B cell (primary cell): ENCODE results near the gene GOLGA6L2. TPM values are rescaled to one million over a fixed set of nuclear protein-coding genes. Genes with fewer than 3 reads are reported as not detected.
"Not testable (repeated sequence)": the region's sequence is repeated elsewhere in the genome, so short reads cannot be mapped to it uniquely, and the experiment has no call there.

Source experiments
- ATAC-seq: fragments of 200-7000 bp; cut with Tn5 transposase; one replicate; pipeline ENCODE4 v1.10.0; 2021; ENCODE audit warnings: low read depth, mild to moderate bottlenecking, moderate number of reproducible peaks, moderate library complexity
- CTCF ChIA-PET: fragments of 350-600 bp; sonication (Branson Sonifier 250); formaldehyde crosslinking; loops from one replicate; lab custom pipeline; 2021; ENCODE audit warnings: antibody characterized with exemption, inconsistent platforms; lab: Charles Lee
- POLR2A ChIA-PET: fragments of 350-600 bp; sonication (Branson Sonifier 250); formaldehyde crosslinking; loops from one replicate; lab custom pipeline; 2021; ENCODE audit warnings: antibody characterized with exemption; lab: Charles Lee
- DNase-seq: peaks from one replicate; pipeline ENCODE4 v3.0.0; 2013
- H2AFZ ChIP-seq: 2 replicates; pipeline ENCODE4 v1.6.1; 2012; ENCODE audit warnings: mild to moderate bottlenecking, low read depth, low read length; ENCODE audit not compliant: insufficient read depth, poor library complexity, severe bottlenecking
- H3K27ac ChIP-seq, 2 donors: 1 replicate in 1 of 2; 2 replicates in 1 of 2; pipeline ENCODE4 v1.5.1; 2012 to 2013; ENCODE audit warnings: low read length in 2 of 2, mild to moderate bottlenecking in 2 of 2, moderate library complexity in 1 of 2
- H3K27me3 ChIP-seq, 4 experiments: fragments of 200-600 bp in 1 of 4; sonication (generic) in 1 of 4; replicated peaks in 1 of 4; 1 replicate in 2 of 4; 2 replicates in 2 of 4; pipeline versions ENCODE4 v1.6.1 to v1.7.0; 2013 to 2016; ENCODE audit warnings: low read length in 3 of 4, mild to moderate bottlenecking in 2 of 4, mixed read lengths in 1 of 4, moderate library complexity in 1 of 4; ENCODE audit not compliant: insufficient read depth in 4 of 4, control insufficient read depth in 3 of 4; ENCODE audit errors: control extremely low read depth in 1 of 4
- H3K36me3 ChIP-seq, 2 experiments: replicated peaks in 1 of 2; 1 replicate in 1 of 2; 2 replicates in 1 of 2; pipeline versions ENCODE4 v1.6.1 to v1.7.1; 2013; ENCODE audit warnings: low read length in 1 of 2; ENCODE audit not compliant: insufficient read depth in 2 of 2, control insufficient read depth in 1 of 2; ENCODE audit errors: control extremely low read depth in 1 of 2, extremely low read depth in 1 of 2
- H3K4me1 ChIP-seq, 2 donors: fragments of 200-600 bp in 1 of 2; sonication (generic) in 1 of 2; 1 replicate in 1 of 2; 2 replicates in 1 of 2; pipeline versions ENCODE4 v1.5.1 to v1.6.1; 2013 to 2017; ENCODE audit warnings: low read length in 2 of 2; ENCODE audit not compliant: control insufficient read depth in 2 of 2, insufficient read depth in 2 of 2
- H3K4me2 ChIP-seq: replicated peaks from 2 replicates; pipeline ENCODE3; 2012; ENCODE audit warnings: mild to moderate bottlenecking, low read depth, low read length; ENCODE audit not compliant: poor library complexity, severe bottlenecking
- H3K4me3 ChIP-seq, 5 experiments: fragments of 200-600 bp in 1 of 5; sonication (generic) in 1 of 5; 1 replicate in 3 of 5; 2 replicates in 2 of 5; pipeline versions ENCODE4 v1.5.1 to v1.7.0; 2011 to 2016; ENCODE audit warnings: low read length in 4 of 5, mild to moderate bottlenecking in 4 of 5, low read depth in 2 of 5, control low read depth in 1 of 5, moderate library complexity in 1 of 5; ENCODE audit not compliant: insufficient read depth in 1 of 5; ENCODE audit errors: control extremely low read depth in 1 of 5, extremely low read depth in 1 of 5
- H3K79me2 ChIP-seq: fragments of 200-600 bp; sonication (generic); one replicate; pipeline ENCODE4 v1.6.0; 2016; ENCODE audit warnings: low read length; ENCODE audit not compliant: control insufficient read depth, insufficient read depth
- H3K9ac ChIP-seq: fragments of 200-600 bp; sonication (generic); 2 replicates; pipeline ENCODE4 v1.6.1; 2017; ENCODE audit warnings: mild to moderate bottlenecking, low read length, moderate library complexity
- H3K9me3 ChIP-seq, 3 donors: one replicate each; pipeline versions ENCODE4 v1.6.1 to v1.7.1; 2013; ENCODE audit warnings: low read length in 2 of 3; ENCODE audit not compliant: control insufficient read depth in 2 of 3, insufficient read depth in 1 of 3; ENCODE audit errors: control extremely low read depth in 1 of 3
- H4K20me1 ChIP-seq: 2 replicates; pipeline ENCODE4 v1.6.0; 2012; ENCODE audit warnings: mild to moderate bottlenecking, low read length; ENCODE audit not compliant: insufficient read depth, control insufficient read depth, poor library complexity, severe bottlenecking
- H3K27ac Mint-ChIP-seq: one replicate; pipeline ENCODE4 v1.8.0; 2021; ENCODE audit warnings: mixed read lengths
- H3K27me3 Mint-ChIP-seq: one replicate; pipeline ENCODE4 v1.8.0; 2021; ENCODE audit warnings: mixed read lengths
- H3K4me1 Mint-ChIP-seq: one replicate; pipeline ENCODE4 v1.8.0; 2021; ENCODE audit warnings: mixed read lengths
- H3K4me3 Mint-ChIP-seq: one replicate; pipeline ENCODE4 v1.8.0; 2021; ENCODE audit warnings: mixed read lengths
- H3K9me3 Mint-ChIP-seq: one replicate; pipeline ENCODE4 v1.8.0; 2022; ENCODE audit warnings: mixed read lengths; ENCODE audit not compliant: insufficient read depth
- CTCF ChIP-seq: fragments of 200-600 bp; IDR thresholded peaks from one replicate; pipeline ENCODE4 v1.8.0; 2022; ENCODE audit warnings: antibody characterized with exemption, mild to moderate bottlenecking
- EZH2 ChIP-seq: IDR thresholded peaks from 2 replicates; pipeline ENCODE4 v1.6.1; 2012; ENCODE audit warnings: borderline replicate concordance, low read depth, mild to moderate bottlenecking, moderate library complexity, low read length; ENCODE audit not compliant: insufficient read depth, poor library complexity, severe bottlenecking
- WGBS: methylation state at CpG from one replicate; pipeline ENCODE4 v1.1.5; 2013; ENCODE audit warnings: missing lambda C conversion rate; ENCODE audit not compliant: insufficient coverage; 5-methylcytosine and 5-hydroxymethylcytosine counted together
- intact Hi-C: fragments of 100-400 bp; cut with micrococcal nuclease; formaldehyde crosslinking; loops from one replicate; pipeline ENCODE4 v1.10.0; 2022
- polyA plus RNA-seq: library from polyadenylated mRNA; depleted of rRNA; stranded (reverse); fragments of >200 nt; gene quantifications from 2 replicates; pipeline ENCODE4 v1.2.3, GENCODE V29; 2012
- total RNA-seq, 2 donors: library from RNA; stranded (reverse); fragments of 120-200 nt in 1 of 2; gene quantifications; 1 replicate in 1 of 2; 2 replicates in 1 of 2; pipeline versions ENCODE4 v1.2.3 to v1.2.4, GENCODE V29; 2013 to 2022

The GOLGA6L2 gene
- total and polyA plus RNA-seq, 2 donors (not counting 1 experiment from before 2014, with no cell fraction given) = not detected

- Histone ChIP-seq H3K27ac (no peak overlapping the region), H3K36me3 (no peaks in the 10 kb centered on the region), H3K4me3 (no peak overlapping the region), H3K4me2 (no peak overlapping the region), H3K9ac (no peak overlapping the region), H3K27me3 (no peaks in the 10 kb centered on the region), H3K4me1 (no peaks in the 10 kb centered on the region), H3K79me2 (no peaks in the 10 kb centered on the region), H2AFZ (no peak overlapping the region), H3K9me3 (peaks cover 0 to 3% (median 0%) of the 10 kb centered on the region in 3 donors), H4K20me1 (no peaks in the 10 kb centered on the region)
- Mint-ChIP-seq H3K4me3 (no peak overlapping the region), H3K9me3 (no peaks in the 10 kb centered on the region), H3K27me3 (no peaks in the 10 kb centered on the region), H3K27ac (no peak overlapping the region), H3K4me1 (no peaks in the 10 kb centered on the region)
- DNase-seq = no peak
- WGBS = 86% methylated on average over 6 of the region's 8 CpGs
- no peak for ATAC-seq
- ChIA-PET POLR2A (no interaction called here), CTCF (no interaction called here)
- intact Hi-C loops = no loop called here
- TF ChIP-seq CTCF (no peak), EZH2 (no peak)
These were observed 31.6 kb downstream of the GOLGA6L2 start for GRCh38 chr15:23415321-23415865.

GRCh38 chr15:23412881-23413600 lies 34.0 kb downstream of the GOLGA6L2 start:
- intact Hi-C loops, H3K27me3 ChIP-seq, H3K4me2 ChIP-seq, H3K36me3 ChIP-seq, H2AFZ ChIP-seq, H3K4me1 ChIP-seq, H3K4me3 Mint-ChIP-seq, ATAC-seq, H3K4me1 Mint-ChIP-seq, H3K27ac ChIP-seq, H3K9me3 ChIP-seq, DNase-seq, H3K9me3 Mint-ChIP-seq, POLR2A ChIA-PET, CTCF ChIA-PET, H3K27me3 Mint-ChIP-seq, H4K20me1 ChIP-seq, H3K4me3 ChIP-seq, H3K79me2 ChIP-seq, H3K27ac Mint-ChIP-seq, H3K9ac ChIP-seq: not testable (repeated sequence)
- WGBS = no CpG with 5 or more reads among the region's 5 CpGs
